HepG2 (cell line): ENCODE results near the gene IL32. TPM values are rescaled to one million over a fixed set of nuclear protein-coding genes. Genes with fewer than 3 reads are reported as not detected.

Source experiments
- ATF7-NPFF ChIP-seq: sonication (generic); formaldehyde crosslinking; IDR thresholded peaks from 2 replicates; pipeline ENCODE4 v1.8.1; 2023; ENCODE audit warnings: mild to moderate bottlenecking, low read depth, missing genetic modification reagents, moderate library complexity
- DNMT1 ChIP-seq: sonication (generic); formaldehyde crosslinking; IDR thresholded peaks from 2 replicates; pipeline ENCODE4 v1.5.1; 2020; ENCODE audit warnings: mild to moderate bottlenecking, missing genetic modification reagents
- ELF3 ChIP-seq: IDR thresholded peaks from 2 replicates; pipeline ENCODE4 v1.6.1; 2016; ENCODE audit warnings: missing genetic modification reagents, missing compliant biosample characterization
- FLYWCH1 ChIP-seq: sonication (generic); formaldehyde crosslinking; IDR thresholded peaks from 2 replicates; pipeline ENCODE4 v1.8.1; 2023; ENCODE audit warnings: mild to moderate bottlenecking, missing genetic modification reagents
- FOXA3 ChIP-seq: IDR thresholded peaks from 2 replicates; pipeline ENCODE4 v1.6.1; 2016; ENCODE audit warnings: missing genetic modification reagents, missing compliant biosample characterization
- GFI1 ChIP-seq: sonication (generic); formaldehyde crosslinking; IDR thresholded peaks from 2 replicates; pipeline ENCODE4 v1.5.0; 2020; ENCODE audit warnings: missing genetic modification reagents, mild to moderate bottlenecking, borderline replicate concordance
- HHEX ChIP-seq: IDR thresholded peaks from 2 replicates; pipeline ENCODE4 v1.6.1; 2016; ENCODE audit warnings: control low read depth
- HOXA9 ChIP-seq: sonication (generic); formaldehyde crosslinking; IDR thresholded peaks from 2 replicates; pipeline ENCODE4 v1.8.1; 2022; ENCODE audit warnings: missing genetic modification reagents, mild to moderate bottlenecking, moderate library complexity, borderline replicate concordance
- IKZF1 ChIP-seq: fragments of 450-650 bp; IDR thresholded peaks from 2 replicates; pipeline ENCODE4 v1.7.1; 2016
- KLF12 ChIP-seq: sonication (generic); formaldehyde crosslinking; IDR thresholded peaks from 2 replicates; pipeline ENCODE4 v1.4.0; 2020; ENCODE audit warnings: missing genetic modification reagents, borderline replicate concordance
- MEIS2 ChIP-seq: sonication (generic); formaldehyde crosslinking; IDR thresholded peaks from 2 replicates; pipeline ENCODE4 v1.9.0; 2021; ENCODE audit warnings: mild to moderate bottlenecking, missing genetic modification reagents
- MXI1 ChIP-seq: IDR thresholded peaks from 3 replicates; pipeline ENCODE4 v1.6.1; 2012; ENCODE audit warnings: low read depth, low read length, inconsistent platforms, borderline replicate concordance
- PRMT3 ChIP-seq: sonication (generic); formaldehyde crosslinking; IDR thresholded peaks from 2 replicates; pipeline ENCODE4 v1.8.1; 2022; ENCODE audit warnings: low read depth, mild to moderate bottlenecking, moderate library complexity, missing genetic modification reagents, borderline replicate concordance
- PRPF4 ChIP-seq: fragments of 200-400 bp; formaldehyde crosslinking; IDR thresholded peaks from 2 replicates; pipeline ENCODE4 v1.6.1; 2016; ENCODE audit warnings: low read length, low read depth; ENCODE audit not compliant: poor library complexity, severe bottlenecking
- SALL1 ChIP-seq: sonication (generic); formaldehyde crosslinking; IDR thresholded peaks from 2 replicates; pipeline ENCODE4 v1.8.0; 2022; ENCODE audit warnings: mild to moderate bottlenecking, missing genetic modification reagents
- SP4 ChIP-seq: sonication (generic); formaldehyde crosslinking; IDR thresholded peaks from 2 replicates; pipeline ENCODE4 v1.8.1; 2023; ENCODE audit warnings: mild to moderate bottlenecking, missing genetic modification reagents
- TAF1 ChIP-seq: sonication (generic); formaldehyde crosslinking; IDR thresholded peaks from 2 replicates; pipeline ENCODE4 v1.4.0; 2020; ENCODE audit warnings: missing genetic modification reagents
- THAP11 ChIP-seq: IDR thresholded peaks from 2 replicates; pipeline ENCODE4 v1.6.1; 2016; ENCODE audit warnings: missing biosample characterization, missing genetic modification reagents
- U2AF1 ChIP-seq: fragments of 200-400 bp; formaldehyde crosslinking; optimal IDR thresholded peaks from 2 replicates; pipeline ENCODE3; 2017; ENCODE audit warnings: mild to moderate bottlenecking, low read depth, low read length
- ZBTB7A ChIP-seq: sonication (generic); formaldehyde crosslinking; IDR thresholded peaks from 2 replicates; pipeline ENCODE4 v1.8.0; 2022; ENCODE audit warnings: mild to moderate bottlenecking, missing genetic modification reagents
- ZFP82 ChIP-seq: sonication (generic); formaldehyde crosslinking; IDR thresholded peaks from 2 replicates; pipeline ENCODE4 v1.5.1; 2020; ENCODE audit warnings: mild to moderate bottlenecking, missing genetic modification reagents, borderline replicate concordance
- ZNF12 ChIP-seq: sonication (generic); formaldehyde crosslinking; IDR thresholded peaks from 2 replicates; pipeline ENCODE4 v1.5.0; 2020; ENCODE audit warnings: missing genetic modification reagents
- ZNF136 ChIP-seq: sonication (generic); formaldehyde crosslinking; IDR thresholded peaks from 2 replicates; pipeline ENCODE4 v1.8.1; 2022; ENCODE audit warnings: low read depth, mild to moderate bottlenecking, moderate library complexity, missing genetic modification reagents
- ZNF234 ChIP-seq: sonication (generic); formaldehyde crosslinking; conservative IDR thresholded peaks from 2 replicates; pipeline ENCODE4 v1.5.1; 2020; ENCODE audit warnings: mild to moderate bottlenecking, missing genetic modification reagents
- ZNF883 ChIP-seq: sonication (generic); formaldehyde crosslinking; IDR thresholded peaks from 2 replicates; pipeline ENCODE4 v1.5.1; 2020; ENCODE audit warnings: mild to moderate bottlenecking, missing genetic modification reagents; ENCODE audit errors: not compliant biosample characterization
- polyA plus RNA-seq, 8 experiments: library from polyadenylated mRNA; depleted of rRNA in 3 of 8; stranded (reverse) in 7 of 8; unstranded in 1 of 8; fragments of >200 nt; fragmentation: Illumina TruSeq in 4 of 8; extraction: Trizol in 4 of 8; gene quantifications; 2 replicates each; pipeline versions ENCODE4 v1.2.1 to v1.2.3, GENCODE V29; 2011 to 2016; ENCODE audit warnings: low read depth in 4 of 8, missing spikeins in 1 of 8, mixed read lengths in 1 of 8; ENCODE audit not compliant: insufficient read depth in 1 of 8
- total RNA-seq, 5 experiments: library from RNA; depleted of rRNA; stranded (reverse); fragments of >200 nt; fragmentation: Illumina TruSeq; extraction: Trizol; gene quantifications; 2 replicates each; pipeline ENCODE4 v1.2.3, GENCODE V29; 2016; ENCODE audit warnings: low read depth in 1 of 5
- TF ChIP-seq, protein P1 (sequence below): sonication (generic); formaldehyde crosslinking; conservative IDR thresholded peaks from 2 replicates; pipeline ENCODE4 v1.5.0; 2020; ENCODE audit warnings: missing genetic modification reagents
- TF ChIP-seq, protein P2 (sequence below): sonication (generic); formaldehyde crosslinking; IDR thresholded peaks from 2 replicates; pipeline ENCODE4 v1.4.0; 2020; ENCODE audit warnings: missing genetic modification reagents, borderline replicate concordance
- TF ChIP-seq, protein P3 (sequence below): sonication (generic); formaldehyde crosslinking; IDR thresholded peaks from 2 replicates; pipeline ENCODE4 v1.9.0; 2021; ENCODE audit warnings: missing genetic modification reagents, borderline replicate concordance

The IL32 gene
- total and polyA plus RNA-seq, 2 of the 13 experiments (the other 11 are each of a cell fraction or from before 2014, with no cell fraction given) = 115 to 165 TPM

DNA sequence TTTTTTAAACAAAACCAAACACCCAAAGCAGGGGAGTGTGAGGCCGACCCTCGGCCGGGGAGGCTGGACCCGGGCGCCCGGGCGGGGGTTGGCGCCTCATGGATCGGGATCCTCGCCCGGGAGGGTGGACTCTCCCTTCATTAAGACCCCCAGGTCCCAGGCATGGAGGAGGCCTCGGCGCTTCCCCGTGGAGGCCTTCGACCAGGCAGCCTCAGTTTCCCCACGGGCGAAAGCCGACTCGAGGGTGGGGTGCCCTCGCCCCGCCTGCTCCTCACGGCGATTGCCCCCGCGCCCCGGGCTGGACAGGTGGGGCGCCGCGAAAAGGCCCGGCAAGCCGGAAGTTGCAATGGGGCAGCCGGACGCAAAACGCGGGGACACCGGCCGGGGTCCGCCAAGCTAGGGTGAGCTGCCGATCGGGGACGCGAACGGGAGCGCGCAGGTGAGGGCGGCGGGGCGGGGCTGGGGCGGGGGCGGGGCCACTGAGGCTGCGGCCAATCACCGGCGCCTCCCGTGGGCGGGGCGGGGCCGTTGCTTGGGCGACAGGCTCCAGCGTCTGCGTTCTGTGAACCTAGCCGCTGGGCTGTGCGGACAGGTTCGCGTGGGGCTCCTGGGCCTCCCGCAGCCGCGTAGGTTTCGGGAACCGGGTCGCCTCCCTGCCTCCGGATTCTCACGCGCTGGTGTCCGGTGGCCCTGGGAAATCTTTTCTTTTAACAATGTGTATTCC is 40.9 kb downstream of the IL32 start (continued):
- peak; percentile 66; the same call in 1 of the 2 replicates for TF ChIP-seq ZBTB7A (CRISPR knock-in tag)
- TF ChIP-seq, protein P1, sequence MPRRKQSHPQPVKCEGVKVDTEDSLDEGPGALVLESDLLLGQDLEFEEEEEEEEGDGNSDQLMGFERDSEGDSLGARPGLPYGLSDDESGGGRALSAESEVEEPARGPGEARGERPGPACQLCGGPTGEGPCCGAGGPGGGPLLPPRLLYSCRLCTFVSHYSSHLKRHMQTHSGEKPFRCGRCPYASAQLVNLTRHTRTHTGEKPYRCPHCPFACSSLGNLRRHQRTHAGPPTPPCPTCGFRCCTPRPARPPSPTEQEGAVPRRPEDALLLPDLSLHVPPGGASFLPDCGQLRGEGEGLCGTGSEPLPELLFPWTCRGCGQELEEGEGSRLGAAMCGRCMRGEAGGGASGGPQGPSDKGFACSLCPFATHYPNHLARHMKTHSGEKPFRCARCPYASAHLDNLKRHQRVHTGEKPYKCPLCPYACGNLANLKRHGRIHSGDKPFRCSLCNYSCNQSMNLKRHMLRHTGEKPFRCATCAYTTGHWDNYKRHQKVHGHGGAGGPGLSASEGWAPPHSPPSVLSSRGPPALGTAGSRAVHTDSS = no peak
- TF ChIP-seq HOXA9 = no peak
- TF ChIP-seq PRPF4 = no peak
- TF ChIP-seq DNMT1 = no peak
- TF ChIP-seq GFI1 (CRISPR knock-in tag) = no peak
- TF ChIP-seq SP4 (CRISPR knock-in tag) = peak; percentile 78; the same call in 1 of the 2 replicates
- no peak for TF ChIP-seq HHEX (CRISPR knock-in tag)
- TF ChIP-seq, protein P2, sequence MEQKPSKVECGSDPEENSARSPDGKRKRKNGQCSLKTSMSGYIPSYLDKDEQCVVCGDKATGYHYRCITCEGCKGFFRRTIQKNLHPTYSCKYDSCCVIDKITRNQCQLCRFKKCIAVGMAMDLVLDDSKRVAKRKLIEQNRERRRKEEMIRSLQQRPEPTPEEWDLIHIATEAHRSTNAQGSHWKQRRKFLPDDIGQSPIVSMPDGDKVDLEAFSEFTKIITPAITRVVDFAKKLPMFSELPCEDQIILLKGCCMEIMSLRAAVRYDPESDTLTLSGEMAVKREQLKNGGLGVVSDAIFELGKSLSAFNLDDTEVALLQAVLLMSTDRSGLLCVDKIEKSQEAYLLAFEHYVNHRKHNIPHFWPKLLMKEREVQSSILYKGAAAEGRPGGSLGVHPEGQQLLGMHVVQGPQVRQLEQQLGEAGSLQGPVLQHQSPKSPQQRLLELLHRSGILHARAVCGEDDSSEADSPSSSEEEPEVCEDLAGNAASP = peak; percentile 73; the same call in 1 of the 2 replicates
- peak; percentile 73 for TF ChIP-seq ZNF883 (CRISPR knock-in tag)
- TF ChIP-seq FLYWCH1 = no peak
- peak; percentile 76; the same call in 1 of the 2 replicates for TF ChIP-seq ZNF234
- no peak for TF ChIP-seq IKZF1
- TF ChIP-seq ZNF136 (CRISPR knock-in tag) = 0 out of 2 replicates have a peak, but pooled peaks have one; percentile 64
- peak; percentile 40; the same call in 1 of the 2 replicates for TF ChIP-seq FOXA3
- no peak for TF ChIP-seq U2AF1
- TF ChIP-seq, protein P3, sequence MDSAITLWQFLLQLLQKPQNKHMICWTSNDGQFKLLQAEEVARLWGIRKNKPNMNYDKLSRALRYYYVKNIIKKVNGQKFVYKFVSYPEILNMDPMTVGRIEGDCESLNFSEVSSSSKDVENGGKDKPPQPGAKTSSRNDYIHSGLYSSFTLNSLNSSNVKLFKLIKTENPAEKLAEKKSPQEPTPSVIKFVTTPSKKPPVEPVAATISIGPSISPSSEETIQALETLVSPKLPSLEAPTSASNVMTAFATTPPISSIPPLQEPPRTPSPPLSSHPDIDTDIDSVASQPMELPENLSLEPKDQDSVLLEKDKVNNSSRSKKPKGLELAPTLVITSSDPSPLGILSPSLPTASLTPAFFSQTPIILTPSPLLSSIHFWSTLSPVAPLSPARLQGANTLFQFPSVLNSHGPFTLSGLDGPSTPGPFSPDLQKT (CRISPR knock-in tag) = no peak
- TF ChIP-seq TAF1 = peak; percentile 84
- no peak for TF ChIP-seq MEIS2 (CRISPR knock-in tag)
- TF ChIP-seq THAP11 = peak; percentile 92
- no peak for TF ChIP-seq PRMT3 (CRISPR knock-in tag)
- no peak for TF ChIP-seq ZNF12 (CRISPR knock-in tag)
- peak; percentile 70 for TF ChIP-seq SALL1 (CRISPR knock-in tag)
- TF ChIP-seq ELF3 = peak; percentile 65
- TF ChIP-seq KLF12 (CRISPR knock-in tag) = 0 out of 2 replicates have a peak, but pooled peaks have one; percentile 50
- TF ChIP-seq MXI1 = peak; percentile 96; the same call in 2 of the 3 replicates
- no peak for TF ChIP-seq ATF7-NPFF (CRISPR knock-in tag)
- no peak for TF ChIP-seq ZFP82 (CRISPR knock-in tag)
